BJ (cell line): Measurements from ENCODE around the gene SMARCAL1. TPM values are rescaled to one million over a fixed set of nuclear protein-coding genes. Genes with fewer than 3 reads are reported as not detected.

ENCODE experiments used
- CTCF ChIA-PET: fragments of 350-600 bp; formaldehyde crosslinking; extraction: SDS; loops from one replicate; lab custom pipeline; 2021; ENCODE audit warnings: antibody characterized with exemption, inconsistent platforms; lab: Yijun Ruan, JAX
- POLR2A ChIA-PET: fragments of 300-600 bp; sonication (Branson Sonifier 250); formaldehyde crosslinking; extraction: SDS; loops from one replicate; lab custom pipeline; 2021; ENCODE audit warnings: antibody characterized with exemption; lab: Charles Lee
- DNase-seq: peaks from one replicate; pipeline ENCODE4 v3.0.0-alpha.2; 2011; ENCODE audit warnings: low read depth
- H3K27me3 ChIP-seq: 2 replicates; pipeline ENCODE4 v1.6.0; 2011; ENCODE audit warnings: low read length; ENCODE audit not compliant: control insufficient read depth, insufficient read depth
- H3K36me3 ChIP-seq: 2 replicates; pipeline ENCODE4 v1.5.1; 2011; ENCODE audit warnings: low read length; ENCODE audit not compliant: control insufficient read depth, insufficient read depth
- H3K4me3 ChIP-seq: 2 replicates; pipeline ENCODE4 v1.5.1; 2011; ENCODE audit warnings: low read depth, mild to moderate bottlenecking, control low read depth, low read length
- CTCF ChIP-seq: IDR thresholded peaks from 2 replicates; pipeline ENCODE4 v1.5.1; 2011; ENCODE audit warnings: low read depth, mild to moderate bottlenecking, control low read depth, inconsistent platforms, low read length, moderate library complexity; ENCODE audit not compliant: insufficient read depth
- polyA plus RNA-seq: library from polyadenylated mRNA; depleted of rRNA; stranded (reverse); fragments of >200 nt; gene quantifications from 2 replicates; pipeline ENCODE4 v1.2.3, GENCODE V29; 2011

The SMARCAL1 gene
- polyA plus RNA-seq, 1 experiment = 41.2 TPM

- ChIA-PET CTCF (interaction anchor here (1.7 kb wide), 1 partner anchor 11 kb away, joined by 3 read pairs; no protein-coding TSS in a partner anchor), POLR2A (interaction anchor here (0.6 kb wide), 1 partner anchor 32 kb away, joined by 3 read pairs; no protein-coding TSS in a partner anchor)
- Histone ChIP-seq H3K4me3 (no peak overlapping the region), H3K36me3 (peaks cover 7% of the 10 kb centered on the region), H3K27me3 (no peaks in the 10 kb centered on the region)
- TF ChIP-seq CTCF = no peak
- DNase-seq = no peak
Observed at GRCh38 chr2:216474925-216475670, 62.8 kb downstream of the SMARCAL1 start.

- ChIA-PET CTCF (interaction anchor here (1.7 kb wide), 1 partner anchor 12 kb away, joined by 3 read pairs; no protein-coding TSS in a partner anchor), POLR2A (no interaction called here)
- H3K36me3 ChIP-seq = peaks cover 9% of the 10 kb centered on the region
- no peak overlapping the region for H3K4me3 ChIP-seq
- H3K27me3 ChIP-seq = no peaks in the 10 kb centered on the region
- TF ChIP-seq CTCF = no peak
- no peak for DNase-seq
Observed at GRCh38 chr2:216475767-216476166, 63.5 kb downstream of the SMARCAL1 start.

GRCh38 chr2:216477283-216478035, 65.2 kb downstream of the SMARCAL1 start:
- H3K36me3 ChIP-seq = peaks cover 10% of the 10 kb centered on the region
- no peak for TF ChIP-seq CTCF
- H3K4me3 ChIP-seq = no peak overlapping the region
- CTCF ChIA-PET = interaction anchor here (0.6 to 0.8 kb wide), 3 partner anchors 10 to 357 kb away, joined by 3 to 4 read pairs (median 3); no protein-coding TSS in a partner anchor
- POLR2A ChIA-PET = no interaction called here
- DNase-seq = no peak
- H3K27me3 ChIP-seq = no peaks in the 10 kb centered on the region

GRCh38 chr2:216478151-216478550, 65.9 kb downstream of the SMARCAL1 start:
- ChIA-PET CTCF (interaction anchor here (0.6 to 1.3 kb wide), 5 partner anchors 8 to 358 kb away, joined by 3 to 4 read pairs (median 3); no protein-coding TSS in a partner anchor), POLR2A (no interaction called here)
- no peaks in the 10 kb centered on the region for H3K27me3 ChIP-seq
- H3K36me3 ChIP-seq = peaks cover 12% of the 10 kb centered on the region
- no peak overlapping the region for H3K4me3 ChIP-seq
- no peak for DNase-seq
- TF ChIP-seq CTCF = no peak

GRCh38 chr2:216478791-216479190, 66.5 kb downstream of the SMARCAL1 start:
- no peak for DNase-seq
- Histone ChIP-seq H3K4me3 (no peak overlapping the region), H3K27me3 (no peaks in the 10 kb centered on the region), H3K36me3 (peaks cover 12% of the 10 kb centered on the region)
- no peak for TF ChIP-seq CTCF
- ChIA-PET CTCF (interaction anchor here (0.6 to 1.3 kb wide), 4 partner anchors 9 to 300 kb away, joined by 3 read pairs; no protein-coding TSS in a partner anchor), POLR2A (no interaction called here)
